Thoracic aorta (tissue), 2 donors: Measurements from ENCODE around the gene PLAGL2. TPM values are rescaled to one million over a fixed set of nuclear protein-coding genes. Genes with fewer than 3 reads are reported as not detected.
"Not testable (repeated sequence)": the region's sequence is repeated elsewhere in the genome, so short reads cannot be mapped to it uniquely, and the experiment has no call there.

Experiments used
- ATAC-seq: fragments of 150-250 bp; one replicate; pipeline ENCODE4 v1.8.0; 2017; ENCODE audit warnings: low read depth; ENCODE audit not compliant: insufficient number of reproducible peaks, low FRiP score
- DNase-seq: peaks from one replicate; pipeline ENCODE4 v3.0.0-alpha.2; 2020; ENCODE audit warnings: low spot score
- H3K27ac ChIP-seq, 2 donors: fragments of 200-600 bp; sonication (generic); 1 replicate in 1 of 2; 2 replicates in 1 of 2; pipeline ENCODE4 v1.5.1; 2016; ENCODE audit warnings: mild to moderate bottlenecking in 2 of 2, moderate library complexity in 2 of 2
- H3K27me3 ChIP-seq: fragments of 200-600 bp; sonication (generic); replicated peaks from 2 replicates; pipeline ENCODE4 v1.6.0; 2016; ENCODE audit warnings: mild to moderate bottlenecking; ENCODE audit not compliant: insufficient read depth
- H3K36me3 ChIP-seq: fragments of 200-600 bp; sonication (generic); one replicate; pipeline ENCODE4 v1.5.1; 2016
- H3K4me1 ChIP-seq, 2 donors: fragments of 200-600 bp; sonication (generic); 1 replicate in 1 of 2; 2 replicates in 1 of 2; pipeline versions ENCODE4 v1.5.1 to v1.6.0; 2016; ENCODE audit warnings: low read depth in 2 of 2, mild to moderate bottlenecking in 1 of 2; ENCODE audit not compliant: control insufficient read depth in 1 of 2
- H3K4me3 ChIP-seq: fragments of 200-600 bp; sonication (generic); 2 replicates; pipeline ENCODE4 v1.5.1; 2016; ENCODE audit warnings: mild to moderate bottlenecking
- H3K9me3 ChIP-seq: fragments of 200-600 bp; sonication (generic); 2 replicates; pipeline ENCODE4 v1.5.1; 2016
- CTCF ChIP-seq: fragments of 200-600 bp; sonication (generic); IDR thresholded peaks from one replicate; pipeline ENCODE4 v1.5.1; 2019; ENCODE audit warnings: antibody characterized with exemption
- total RNA-seq, 2 donors: library from RNA; depleted of rRNA; stranded (reverse); fragments of >200 nt; gene quantifications; one replicate each; pipeline versions ENCODE4 v1.1.0 to v1.2.3, GENCODE V29; 2016

Gene PLAGL2
- total RNA-seq, 2 donors from 2014 or later: 3.8 to 7.5 TPM

GRCh38 chr20:32248043-32248442 is 40.5 kb upstream of the PLAGL2 start:
- DNase-seq (no peak), ATAC-seq (no peak)
- Histone ChIP-seq H3K9me3 (no peaks in the 10 kb centered on the region), H3K36me3 (no peaks in the 10 kb centered on the region), H3K4me1 (no peaks in the 10 kb centered on the region), H3K4me3 (no peak overlapping the region), H3K27ac (no peak overlapping the region), H3K27me3 (no peaks in the 10 kb centered on the region)
- TF ChIP-seq CTCF: no peak

- H3K4me3 ChIP-seq, ATAC-seq, H3K36me3 ChIP-seq, H3K9me3 ChIP-seq, DNase-seq, H3K4me1 ChIP-seq, H3K27me3 ChIP-seq, H3K27ac ChIP-seq: not testable (repeated sequence)
Measured at GRCh38 chr20:32246208-32246607, 38.7 kb upstream of the PLAGL2 start.

GRCh38 chr20:32244959-32245358 is 37.4 kb upstream of the PLAGL2 start:
- Histone ChIP-seq H3K36me3 (no peaks in the 10 kb centered on the region), H3K27me3 (no peaks in the 10 kb centered on the region), H3K9me3 (no peaks in the 10 kb centered on the region), H3K4me3 (no peak overlapping the region), H3K27ac (no peak overlapping the region), H3K4me1 (no peaks in the 10 kb centered on the region)
- TF ChIP-seq CTCF: no peak
- ATAC-seq (no peak), DNase-seq (no peak)

- ATAC-seq: no peak
- Histone ChIP-seq H3K4me3 (no peak overlapping the region), H3K4me1 (no peaks in the 10 kb centered on the region), H3K9me3 (no peaks in the 10 kb centered on the region), H3K27ac (no peak overlapping the region), H3K27me3 (no peaks in the 10 kb centered on the region), H3K36me3 (no peaks in the 10 kb centered on the region)
- no peak for DNase-seq
- TF ChIP-seq CTCF: no peak
Measured at GRCh38 chr20:32244150-32244823, 36.7 kb upstream of the PLAGL2 start.

GRCh38 chr20:32241807-32242206 is 34.3 kb upstream of the PLAGL2 start:
- DNase-seq (no peak), ATAC-seq (no peak)
- H3K4me1 ChIP-seq: no peaks in the 10 kb centered on the region
- H3K9me3 ChIP-seq: no peaks in the 10 kb centered on the region
- no peak overlapping the region for H3K4me3 ChIP-seq
- TF ChIP-seq CTCF: no peak
- no peak overlapping the region for H3K27ac ChIP-seq
- H3K36me3 ChIP-seq: no peaks in the 10 kb centered on the region
- no peaks in the 10 kb centered on the region for H3K27me3 ChIP-seq

- TF ChIP-seq CTCF: no peak
- Histone ChIP-seq H3K4me3 (no peak overlapping the region), H3K27me3 (no peaks in the 10 kb centered on the region), H3K27ac (no peak overlapping the region), H3K36me3 (peaks cover 7% of the 10 kb centered on the region), H3K4me1 (no peaks in the 10 kb centered on the region), H3K9me3 (no peaks in the 10 kb centered on the region)
- ATAC-seq: no peak
- DNase-seq: no peak
Measured at GRCh38 chr20:32240205-32240604, 32.7 kb upstream of the PLAGL2 start.
